ENCODE measurements around the gene HCFC1. TPM values are rescaled to one million over a fixed set of nuclear protein-coding genes. Genes with fewer than 3 reads are reported as not detected.

The HCFC1 gene
- total and polyA plus RNA-seq, 2 of the 8 experiments (the other 6 are each of a cell fraction or from before 2014, with no cell fraction given), result 24.9 to 117 TPM

- CTCF ChIA-PET (ENCODE audit: partially characterized antibody), result interaction anchor here (0.8 to 11.2 kb wide), 2 partner anchors 17 to 26 kb away, joined by 3 to 102 read pairs; partner anchors contain the start of gene RENBP
- Histone ChIP-seq H3K27ac (ENCODE audit: low read depth, low read length) (no peak overlapping the region), H3K18ac (ENCODE audit: extremely low read depth, low read length) (no peak overlapping the region), H4K20me1 (replicated peaks in 1 of 2; ENCODE audit: control insufficient read depth in 1 of 2, insufficient read depth in 2 of 2, low read length in 2 of 2) (peaks cover 18 to 36% of the 10 kb centered on the region in 2 experiments), H4K91ac (replicated peaks; ENCODE audit: insufficient read length, low read length) (no peak overlapping the region), H3K79me1 (ENCODE audit: low read depth, low read length) (no peaks in the 10 kb centered on the region; the same call in 1 of the 2 replicates), H2BK12ac (ENCODE audit: low read depth, low read length) (no peak overlapping the region), H2AK5ac (ENCODE audit: low read depth, low read length) (no peak overlapping the region), H2BK120ac (replicated peaks; ENCODE audit: low read depth, low read length) (no peak overlapping the region), H3K27me3 (replicated peaks in 1 of 4; ENCODE audit: control insufficient read depth in 3 of 4, extremely low read depth in 1 of 4, insufficient read depth in 3 of 4, low read length in 3 of 4) (no peaks in the 10 kb centered on the region), H3K36me3 (ENCODE audit: control insufficient read depth in 2 of 4, insufficient read depth in 4 of 4, low read length in 3 of 4) (peaks cover 4 to 33% (median 20%) of the 10 kb centered on the region in 4 experiments), H3K79me2 (ENCODE audit: control insufficient read depth in 1 of 2, insufficient read depth in 2 of 2, low read length in 2 of 2) (peaks cover 44 to 80% of the 10 kb centered on the region in 2 experiments), H2BK20ac (ENCODE audit: low read length) (no peak overlapping the region), H4K8ac (ENCODE audit: extremely low read depth, insufficient read depth, low read length) (no peak overlapping the region), H2BK15ac (ENCODE audit: low read length) (no peak overlapping the region), H4K5ac (ENCODE audit: insufficient read length, low read depth, low read length) (no peak overlapping the region), H3K9me3 (ENCODE audit: insufficient read depth in 2 of 2, low read depth in 1 of 2, low read length in 1 of 2) (no peaks in the 10 kb centered on the region), H3K4me2 (ENCODE audit: insufficient read depth in 1 of 2, low read depth in 2 of 2, low read length in 2 of 2) (no peak overlapping the region), H2BK5ac (ENCODE audit: low read depth, low read length) (no peak overlapping the region), H3K9ac (replicated peaks in 1 of 4; ENCODE audit: extremely low read depth in 1 of 4, low read depth in 3 of 4, low read length in 3 of 4) (no peak overlapping the region), H2AFZ (ENCODE audit: low read length) (no peak overlapping the region), H3K23ac (ENCODE audit: insufficient read length) (no peak overlapping the region), H3K4me3 (ENCODE audit: extremely low read depth in 1 of 4, insufficient read depth in 2 of 4, low read depth in 3 of 4, low read length in 4 of 4) (no peak overlapping the region), H3K23me2 (ENCODE audit: low read depth, low read length) (peaks cover 4% of the 10 kb centered on the region; the same call in 1 of the 2 replicates), H3K14ac (ENCODE audit: insufficient read length) (no peak overlapping the region), H3K56ac (replicated peaks; ENCODE audit: insufficient read length, low read depth, low read length) (no peak overlapping the region), H3K4ac (replicated peaks; ENCODE audit: insufficient read length, low read depth, low read length) (no peak overlapping the region), H3K4me1 (replicated peaks in 1 of 4; ENCODE audit: control insufficient read depth in 3 of 4, insufficient read depth in 4 of 4, low read length in 3 of 4) (peaks cover 4 to 21% (median 13%) of the 10 kb centered on the region in 4 experiments)
- DNase-seq (ENCODE audit: low read depth in 1 of 2, low spot score in 2 of 2), result no peak
- POLR2A ChIA-PET (ENCODE audit: partially characterized antibody), result interaction anchor here (0.7 to 2.4 kb wide), 3 partner anchors 31 to 62 kb away, joined by 3 to 11 read pairs (median 3); partner anchors contain the start of gene NAA10
- FAIRE-seq, result no peak
- 96% methylated on average over 5 of the region's 5 CpGs; no CpG with 5 or more reads in 1 of the 2 experiments for WGBS, 2 experiments (ENCODE audit: extremely low coverage in 1 of 2, insufficient coverage in 1 of 2, insufficient read length in 1 of 2, insufficient replicate concordance in 2 of 2, low coverage in 1 of 2, low lambda C conversion rate in 2 of 2, missing lambda C conversion rate in 1 of 2)
- TF ChIP-seq CREB1 (IDR thresholded peaks at IDR 0.05), result no peak
- no peak for TF ChIP-seq ASH2L (IDR thresholded peaks at IDR 0.05; ENCODE audit: low read length)
- no peak for TF ChIP-seq GTF2F1 (IDR thresholded peaks at IDR 0.05; ENCODE audit: borderline replicate concordance, low read depth, low read length)
- no peak for TF ChIP-seq CBX5 (IDR thresholded peaks at IDR 0.05; ENCODE audit: low read depth, low read length)
- TF ChIP-seq, protein P1, sequence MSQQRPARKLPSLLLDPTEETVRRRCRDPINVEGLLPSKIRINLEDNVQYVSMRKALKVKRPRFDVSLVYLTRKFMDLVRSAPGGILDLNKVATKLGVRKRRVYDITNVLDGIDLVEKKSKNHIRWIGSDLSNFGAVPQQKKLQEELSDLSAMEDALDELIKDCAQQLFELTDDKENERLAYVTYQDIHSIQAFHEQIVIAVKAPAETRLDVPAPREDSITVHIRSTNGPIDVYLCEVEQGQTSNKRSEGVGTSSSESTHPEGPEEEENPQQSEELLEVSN (IDR thresholded peaks at IDR 0.05), result no peak
- no peak for TF ChIP-seq TCF12 (IDR thresholded peaks at IDR 0.05; ENCODE audit: low read depth, low read length)
- no peak for TF ChIP-seq TBP (IDR thresholded peaks at IDR 0.05; ENCODE audit: low read depth, low read length)
- TF ChIP-seq KDM4A (IDR thresholded peaks at IDR 0.05; ENCODE audit: low read depth, low read length, severe bottlenecking), result no peak
- no peak for TF ChIP-seq FOSL1 (IDR thresholded peaks at IDR 0.05; ENCODE audit: insufficient read depth, low read depth, low read length)
- no peak for TF ChIP-seq BACH1 (IDR thresholded peaks at IDR 0.05; ENCODE audit: low read length)
- no peak for TF ChIP-seq TAF1 (IDR thresholded peaks at IDR 0.05; ENCODE audit: low read depth, low read length)
- TF ChIP-seq HDAC6 (IDR thresholded peaks at IDR 0.05; ENCODE audit: low read depth, low read length), result no peak
- TF ChIP-seq BCL11A (IDR thresholded peaks at IDR 0.05; ENCODE audit: low read depth in 2 of 2, low read length in 2 of 2), result no peak
- TF ChIP-seq KDM5A (IDR thresholded peaks at IDR 0.05; ENCODE audit: low read length), result no peak
- no peak for TF ChIP-seq JUN (IDR thresholded peaks at IDR 0.05; ENCODE audit: low read depth, low read length)
These were observed 6.2 kb downstream of the HCFC1 start for GRCh38 chrX:153965406-153965805.
